Gastrocnemius medialis (tissue), 4 donors: ENCODE measurements around the gene ATP10A.

Experiments
- POLR2A ChIP-seq, 2 donors: fragments of 450-650 bp; IDR thresholded peaks; one replicate each; pipeline ENCODE4 v1.6.1; 2017; ENCODE audit warnings: antibody characterized with exemption in 2 of 2, mild to moderate bottlenecking in 2 of 2, moderate library complexity in 2 of 2
- TF ChIP-seq, protein P1 (sequence below), 5 experiments: fragments of 450-650 bp in 3 of 5; fragments of 200-600 bp in 2 of 5; sonication (generic) in 2 of 5; IDR thresholded peaks in 4 of 5; conservative IDR thresholded peaks in 1 of 5; 1 replicate in 4 of 5; 2 replicates in 1 of 5; pipeline ENCODE4 v1.5.1; 2016 to 2019; ENCODE audit warnings: antibody characterized with exemption in 5 of 5, mild to moderate bottlenecking in 3 of 5, moderate library complexity in 3 of 5

- TF ChIP-seq, protein P1, sequence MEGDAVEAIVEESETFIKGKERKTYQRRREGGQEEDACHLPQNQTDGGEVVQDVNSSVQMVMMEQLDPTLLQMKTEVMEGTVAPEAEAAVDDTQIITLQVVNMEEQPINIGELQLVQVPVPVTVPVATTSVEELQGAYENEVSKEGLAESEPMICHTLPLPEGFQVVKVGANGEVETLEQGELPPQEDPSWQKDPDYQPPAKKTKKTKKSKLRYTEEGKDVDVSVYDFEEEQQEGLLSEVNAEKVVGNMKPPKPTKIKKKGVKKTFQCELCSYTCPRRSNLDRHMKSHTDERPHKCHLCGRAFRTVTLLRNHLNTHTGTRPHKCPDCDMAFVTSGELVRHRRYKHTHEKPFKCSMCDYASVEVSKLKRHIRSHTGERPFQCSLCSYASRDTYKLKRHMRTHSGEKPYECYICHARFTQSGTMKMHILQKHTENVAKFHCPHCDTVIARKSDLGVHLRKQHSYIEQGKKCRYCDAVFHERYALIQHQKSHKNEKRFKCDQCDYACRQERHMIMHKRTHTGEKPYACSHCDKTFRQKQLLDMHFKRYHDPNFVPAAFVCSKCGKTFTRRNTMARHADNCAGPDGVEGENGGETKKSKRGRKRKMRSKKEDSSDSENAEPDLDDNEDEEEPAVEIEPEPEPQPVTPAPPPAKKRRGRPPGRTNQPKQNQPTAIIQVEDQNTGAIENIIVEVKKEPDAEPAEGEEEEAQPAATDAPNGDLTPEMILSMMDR (IDR thresholded peaks at IDR 0.05 in 4 of 5, conservative IDR thresholded peaks at IDR 0.05 in 1 of 5), result no peak
- TF ChIP-seq POLR2A (IDR thresholded peaks at IDR 0.05), result no peak
These were observed 229.3 kb downstream of the ATP10A start for GRCh38 chr15:25633862-25634261.
